ENCODE results near the gene TMEM217.

- TF ChIP-seq CTCF (conservative IDR thresholded peaks at IDR 0.05 in 1 of 2, IDR thresholded peaks at IDR 0.05 in 1 of 2; ENCODE audit: extremely low read depth in 1 of 2, insufficient read depth in 1 of 2, low read depth in 1 of 2, low read length in 2 of 2) (no peak), EZH2 (IDR thresholded peaks at IDR 0.05; ENCODE audit: borderline replicate concordance, low read length) (no peak)
These were observed 80.6 kb downstream of the TMEM217 start for GRCh38 chr6:37177077-37177934.

Data from mammary epithelial cell (primary cell).